Endothelial cell of umbilical vein (primary cell): ENCODE data around the gene AHI1. TPM values are rescaled to one million over a fixed set of nuclear protein-coding genes. Genes with fewer than 3 reads are reported as not detected.

Experiments used
- BruUV-seq: library from RNA; stranded (reverse); fragments of 400-500 nt; replicated peaks from 2 replicates; lab custom pipeline; 2021; lab: Mats Ljungman, UMichigan
- CTCF ChIA-PET: fragments of 300-600, 350-600 bp; sonication (Branson Sonifier 250); formaldehyde crosslinking; loops from one replicate; lab custom pipeline; 2021; ENCODE audit warnings: antibody characterized with exemption, inconsistent platforms; lab: Charles Lee
- POLR2A ChIA-PET: fragments of 300-600, 350-600 bp; sonication (Branson Sonifier 250); formaldehyde crosslinking; loops from one replicate; lab custom pipeline; 2021; ENCODE audit warnings: antibody characterized with exemption, inconsistent platforms; lab: Charles Lee
- DNase-seq: peaks from one replicate; pipeline ENCODE4 v3.0.0-alpha.2; 2011; ENCODE audit warnings: low read depth, low spot score
- FAIRE-seq: peaks from 2 replicates; lab custom pipeline; 2011; peaks lifted over from hg19 to GRCh38; lab: Jason Lieb, UNC
- H2AFZ ChIP-seq: 2 replicates; pipeline ENCODE4 v1.6.0; 2012; ENCODE audit warnings: low read depth, low read length, control low read depth, inconsistent platforms
- H3K27ac ChIP-seq: 2 replicates; pipeline ENCODE4 v1.5.1; 2011; ENCODE audit warnings: low read depth, mild to moderate bottlenecking, control low read depth, low read length, moderate library complexity; ENCODE audit not compliant: insufficient read depth
- H3K27me3 ChIP-seq, 2 experiments: 2 replicates each; pipeline versions ENCODE4 v1.6.0 to v1.6.1; 2011; ENCODE audit warnings: low read length in 2 of 2, mixed read lengths in 1 of 2; ENCODE audit not compliant: control insufficient read depth in 2 of 2, insufficient read depth in 2 of 2
- H3K36me3 ChIP-seq, 2 experiments: 2 replicates in 1 of 2; 3 replicates in 1 of 2; pipeline ENCODE4 v1.5.1; 2011; ENCODE audit warnings: low read length in 2 of 2, mild to moderate bottlenecking in 1 of 2, moderate library complexity in 1 of 2; ENCODE audit not compliant: control insufficient read depth in 2 of 2, insufficient read depth in 2 of 2; ENCODE audit errors: extremely low read depth in 1 of 2
- H3K4me1 ChIP-seq: 3 replicates; pipeline ENCODE4 v1.5.1; 2011; ENCODE audit warnings: mild to moderate bottlenecking, low read length; ENCODE audit not compliant: control insufficient read depth, insufficient read depth; ENCODE audit errors: extremely low read depth
- H3K4me2 ChIP-seq: 2 replicates; pipeline ENCODE4 v1.6.1; 2011; ENCODE audit warnings: low read length, control low read depth, mixed read lengths; ENCODE audit not compliant: insufficient read depth
- H3K4me3 ChIP-seq, 3 experiments: fragments of 200-600 bp in 1 of 3; sonication (generic), shearing (Covaris generic) in 1 of 3; replicated peaks in 1 of 3; 2 replicates each; pipeline ENCODE4 v1.5.1; 2011 to 2016; ENCODE audit warnings: control low read depth in 3 of 3, low read length in 3 of 3, mild to moderate bottlenecking in 2 of 3, inconsistent platforms in 1 of 3, low read depth in 1 of 3, moderate library complexity in 1 of 3; ENCODE audit not compliant: insufficient read depth in 1 of 3
- H3K79me2 ChIP-seq: 2 replicates; pipeline ENCODE4 v1.6.0; 2012; ENCODE audit warnings: low read length, inconsistent platforms; ENCODE audit not compliant: control insufficient read depth, insufficient read depth
- H3K9ac ChIP-seq: replicated peaks from 2 replicates; pipeline ENCODE3; 2011; ENCODE audit warnings: low read length, control low read depth; ENCODE audit not compliant: insufficient read depth; ENCODE audit errors: extremely low read depth
- H3K9me1 ChIP-seq: replicated peaks from 3 replicates; pipeline ENCODE4 v1.6.0; 2011; ENCODE audit warnings: mild to moderate bottlenecking, low read length; ENCODE audit not compliant: control insufficient read depth, insufficient read depth; ENCODE audit errors: extremely low read depth
- H3K9me3 ChIP-seq: replicated peaks from 2 replicates; pipeline ENCODE4 v1.5.1; 2012; ENCODE audit warnings: low read length, inconsistent platforms; ENCODE audit not compliant: control insufficient read depth, insufficient read depth
- H4K20me1 ChIP-seq: replicated peaks from 2 replicates; pipeline ENCODE3; 2011; ENCODE audit warnings: mild to moderate bottlenecking, low read length; ENCODE audit not compliant: control insufficient read depth, insufficient read depth; ENCODE audit errors: extremely low read depth
- CTCF ChIP-seq, 2 donors: IDR thresholded peaks; 1 replicate in 1 of 2; 2 replicates in 1 of 2; pipeline ENCODE4 v1.5.1; 2011; ENCODE audit warnings: low read length in 2 of 2, mild to moderate bottlenecking in 2 of 2, moderate library complexity in 2 of 2, control low read depth in 1 of 2, inconsistent platforms in 1 of 2, low read depth in 1 of 2; ENCODE audit not compliant: insufficient read depth in 1 of 2; ENCODE audit errors: extremely low read depth in 1 of 2
- EZH2 ChIP-seq: IDR thresholded peaks from 2 replicates; pipeline ENCODE4 v1.6.1; 2012; ENCODE audit warnings: borderline replicate concordance, low read depth, mild to moderate bottlenecking, moderate library complexity, low read length, inconsistent platforms; ENCODE audit not compliant: severe bottlenecking
- FOS ChIP-seq: IDR thresholded peaks from 2 replicates; pipeline ENCODE4 v1.6.1; 2011; ENCODE audit warnings: mild to moderate bottlenecking, low read length, moderate library complexity, borderline replicate concordance; ENCODE audit not compliant: insufficient read depth
- GATA2 ChIP-seq: IDR thresholded peaks from 2 replicates; pipeline ENCODE4 v1.7.0; 2011; ENCODE audit warnings: low read depth, mild to moderate bottlenecking, moderate library complexity, mixed read lengths, low read length; ENCODE audit not compliant: insufficient read length, insufficient read depth
- JUN ChIP-seq: IDR thresholded peaks from 2 replicates; pipeline ENCODE4 v1.6.1; 2011; ENCODE audit warnings: borderline replicate concordance, low read depth; ENCODE audit not compliant: insufficient read length, insufficient read depth
- MAX ChIP-seq: IDR thresholded peaks from 2 replicates; pipeline ENCODE4 v1.6.1; 2011; ENCODE audit not compliant: insufficient read depth, insufficient read length
- MYC ChIP-seq: IDR thresholded peaks from one replicate; pipeline ENCODE4 v1.6.1; 2011; ENCODE audit warnings: mild to moderate bottlenecking, low read depth, low read length
- POLR2A ChIP-seq: IDR thresholded peaks from 2 replicates; pipeline ENCODE4 v1.6.1; 2012; ENCODE audit warnings: low read depth, mild to moderate bottlenecking, control low read depth, low read length
- POLR2AphosphoS5 ChIP-seq: IDR thresholded peaks from 2 replicates; pipeline ENCODE4 v1.6.1; 2012; ENCODE audit warnings: low read depth, mild to moderate bottlenecking, control low read depth, low read length, moderate library complexity; ENCODE audit not compliant: insufficient read depth
- dilution Hi-C: fragments of 300-500 bp; cut with MboI; formaldehyde crosslinking; loops from one replicate; pipeline ENCODE4 v1.15.0; 2019; ENCODE audit warnings: low sequenced_read_pairs; ENCODE audit not compliant: extremely low pct_ligation_motif_present
- intact Hi-C: fragments of 100-400 bp; cut with micrococcal nuclease; formaldehyde crosslinking; loops from one replicate; pipeline ENCODE4 v1.10.0; 2022
- polyA plus RNA-seq, 4 experiments: library from polyadenylated mRNA; depleted of rRNA in 3 of 4; stranded (reverse) in 3 of 4; unstranded in 1 of 4; fragments of >200 nt; gene quantifications; 2 replicates each; pipeline versions ENCODE4 v1.2.1 to v1.2.3, GENCODE V29; 2011 to 2012; ENCODE audit warnings: missing spikeins in 1 of 4
- total RNA-seq: library from RNA; stranded (reverse); gene quantifications from 2 replicates; pipeline ENCODE4 v1.2.3, GENCODE V29; 2021

The AHI1 gene
- total and polyA plus RNA-seq, 2 donors (not counting 3 experiments of a cell fraction or from before 2014, with no cell fraction given) = 5.1 to 20.7 TPM

GRCh38 chr6:135271626-135272025 lies 225.9 kb downstream of the AHI1 start:
- H3K9me3 ChIP-seq = no peaks in the 10 kb centered on the region
- H2AFZ ChIP-seq = no peak overlapping the region
- no peak overlapping the region for H3K27ac ChIP-seq
- no peaks in the 10 kb centered on the region for H3K9me1 ChIP-seq
- ChIA-PET POLR2A (no interaction called here), CTCF (no interaction called here)
- H3K79me2 ChIP-seq = no peaks in the 10 kb centered on the region
- peaks cover 6 to 7% of the 10 kb centered on the region in 2 experiments for H3K27me3 ChIP-seq
- FAIRE-seq (no peak), DNase-seq (no peak)
- no peaks in the 10 kb centered on the region for H4K20me1 ChIP-seq
- dilution Hi-C loops (no loop called here), intact Hi-C loops (no loop called here)
- BruUV-seq = no TSS peak
- no peaks in the 10 kb centered on the region for H3K36me3 ChIP-seq
- no peak overlapping the region for H3K9ac ChIP-seq
- no peak overlapping the region for H3K4me2 ChIP-seq
- TF ChIP-seq CTCF (IDR thresholded peaks at IDR 0.05; ENCODE audit: extremely low read depth in 1 of 2, insufficient read depth in 1 of 2, low read depth in 1 of 2, low read length in 2 of 2) = no peak
- no peak for TF ChIP-seq JUN
- no peak for TF ChIP-seq FOS
- no peak for TF ChIP-seq GATA2
- no peak for TF ChIP-seq POLR2AphosphoS5
- no peak for TF ChIP-seq POLR2A
- TF ChIP-seq MAX = no peak
- TF ChIP-seq MYC = no peak
- no peak for TF ChIP-seq EZH2
- no peaks in the 10 kb centered on the region for H3K4me1 ChIP-seq
- H3K4me3 ChIP-seq = no peak overlapping the region
